Natural killer cell (primary cell): ENCODE results near the gene FEM1A. TPM values are rescaled to one million over a fixed set of nuclear protein-coding genes. Genes with fewer than 3 reads are reported as not detected.
"Not testable (repeated sequence)": the region's sequence is repeated elsewhere in the genome, so short reads cannot be mapped to it uniquely, and the experiment has no call there.

Source experiments
- ATAC-seq, 3 donors: fragments of 150-1000 bp in 2 of 3; fragments of 200-7000 bp in 1 of 3; cut with Tn5 transposase; 1 replicate in 1 of 3; 2 replicates in 2 of 3; pipeline ENCODE4 v1.10.0; 2021; ENCODE audit warnings: mild to moderate bottlenecking in 2 of 3, moderate library complexity in 2 of 3
- DNase-seq, 2 donors: peaks; one replicate each; pipeline versions ENCODE4 v3.0.0 to v3.0.0-alpha.2; 2013 to 2021; ENCODE audit warnings: mixed read lengths in 1 of 2
- H3K27ac ChIP-seq: one replicate; pipeline ENCODE4 v1.5.1; 2013; ENCODE audit warnings: mild to moderate bottlenecking, low read length
- H3K27me3 ChIP-seq: one replicate; pipeline ENCODE4 v1.6.1; 2013; ENCODE audit warnings: low read length; ENCODE audit not compliant: control insufficient read depth, insufficient read depth
- H3K36me3 ChIP-seq: one replicate; pipeline ENCODE4 v1.6.1; 2013; ENCODE audit warnings: low read length; ENCODE audit not compliant: control insufficient read depth, insufficient read depth
- H3K4me1 ChIP-seq: one replicate; pipeline ENCODE4 v1.6.1; 2013; ENCODE audit warnings: low read length; ENCODE audit not compliant: control insufficient read depth, insufficient read depth
- H3K4me3 ChIP-seq: one replicate; pipeline ENCODE4 v1.5.1; 2013; ENCODE audit warnings: low read length
- H3K9me3 ChIP-seq: one replicate; pipeline ENCODE4 v1.6.1; 2013; ENCODE audit warnings: low read length; ENCODE audit not compliant: control insufficient read depth, insufficient read depth
- H3K27ac Mint-ChIP-seq, 2 donors: one replicate each; pipeline ENCODE4 v1.8.0; 2022; ENCODE audit warnings: mild to moderate bottlenecking in 2 of 2, mixed read lengths in 2 of 2, moderate library complexity in 1 of 2
- H3K27me3 Mint-ChIP-seq, 2 donors: one replicate each; pipeline ENCODE4 v1.8.0; 2022; ENCODE audit warnings: low read depth in 2 of 2, mixed read lengths in 2 of 2
- H3K36me3 Mint-ChIP-seq: one replicate; pipeline ENCODE4 v1.8.0; 2022; ENCODE audit warnings: mixed read lengths
- H3K4me1 Mint-ChIP-seq, 2 donors: one replicate each; pipeline ENCODE4 v1.8.0; 2022; ENCODE audit warnings: mixed read lengths in 2 of 2
- H3K4me3 Mint-ChIP-seq: one replicate; pipeline ENCODE4 v1.8.0; 2022; ENCODE audit warnings: mild to moderate bottlenecking, moderate library complexity, mixed read lengths
- H3K9me3 Mint-ChIP-seq, 2 donors: one replicate each; pipeline ENCODE4 v1.8.0; 2022; ENCODE audit warnings: mixed read lengths in 2 of 2
- WGBS: methylation state at CpG from one replicate; pipeline ENCODE4 v1.1.7; 2013; ENCODE audit warnings: missing lambda C conversion rate; ENCODE audit not compliant: insufficient coverage; 5-methylcytosine and 5-hydroxymethylcytosine counted together
- intact Hi-C: fragments of 100-400 bp; cut with micrococcal nuclease; formaldehyde crosslinking; loops from one replicate; pipeline ENCODE4 v1.14.2; 2022
- total RNA-seq, 4 donors: library from RNA; stranded (reverse); fragments of 120-200 nt in 1 of 4; gene quantifications; one replicate each; pipeline versions ENCODE4 v1.2.3 to v1.2.4, GENCODE V29; 2013 to 2022
- TF ChIP-seq, protein P1 (sequence below): fragments of 200-600 bp; IDR thresholded peaks from one replicate; pipeline ENCODE4 v1.8.0; 2022; ENCODE audit warnings: antibody characterized with exemption

Gene FEM1A
- total RNA-seq, 3 donors from 2014 or later (not counting 1 experiment from before 2014, with no cell fraction given), result 11.0 to 13.9 (median 13.7) TPM

DNA sequence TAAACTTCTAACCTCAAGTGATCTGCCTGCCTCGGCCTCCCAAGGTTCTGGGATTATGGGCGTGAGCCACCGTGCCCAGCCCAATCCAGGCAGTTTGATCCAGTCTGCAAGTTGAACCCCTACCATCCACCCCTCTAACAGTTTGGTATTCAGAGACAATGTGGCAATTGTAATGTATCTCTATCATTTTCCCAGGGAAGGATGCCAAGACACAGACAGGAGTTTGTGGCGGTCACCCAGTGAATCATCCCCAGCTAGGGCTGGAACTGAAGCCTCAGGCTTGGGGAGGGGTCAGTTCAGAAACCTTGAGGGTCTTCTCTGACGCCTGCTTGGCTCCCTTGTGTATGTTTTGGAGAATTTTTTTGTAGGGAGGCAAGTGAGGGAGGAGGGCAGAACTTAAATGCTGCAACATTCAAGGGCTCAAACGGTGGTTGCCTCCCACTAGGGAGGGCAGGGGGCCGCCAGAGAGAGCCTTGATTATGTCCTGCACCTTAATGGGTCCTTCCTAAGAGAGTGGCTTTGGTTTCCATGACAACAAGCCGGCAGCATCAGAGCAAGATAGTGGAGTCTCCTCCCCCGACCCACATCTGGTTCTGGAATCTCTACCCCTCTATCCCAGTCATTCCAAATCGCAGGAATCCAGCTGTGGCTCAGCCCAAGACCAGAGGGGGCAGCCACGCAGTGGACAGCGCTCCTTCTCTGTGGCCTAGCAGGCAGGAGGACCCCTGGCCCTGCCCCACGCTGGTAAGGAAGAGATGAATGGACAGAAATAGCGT, 14.9 kb upstream of the FEM1A start:
- no peak for DNase-seq
- no peaks in the 10 kb centered on the region for H3K4me1 Mint-ChIP-seq
- 58% methylated on average over 14 of the region's 14 CpGs for WGBS

DNA sequence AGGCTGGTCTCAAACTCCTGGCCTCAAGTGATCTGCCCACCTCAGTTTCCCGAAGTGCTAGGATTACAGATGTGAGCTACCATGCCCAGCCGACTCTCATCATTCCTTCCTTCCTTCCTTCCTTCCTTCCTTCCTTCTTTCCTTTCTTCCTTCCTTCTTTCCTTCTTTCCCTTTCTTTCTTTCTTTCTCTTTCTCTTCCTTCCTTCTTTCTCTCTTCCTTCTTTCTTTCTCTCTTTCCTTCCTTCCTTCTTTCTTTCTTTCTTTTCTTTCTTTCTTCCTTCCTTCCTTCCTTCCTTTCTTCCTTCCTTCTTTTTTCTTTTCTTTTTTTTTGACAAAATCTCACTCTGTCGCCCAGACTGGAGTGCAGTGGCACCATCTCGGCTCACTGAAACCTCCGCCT, 13.4 kb upstream of the FEM1A start:
- WGBS, result 80% methylated on average over 5 of the region's 5 CpGs
- not testable (repeated sequence) for H3K9me3 Mint-ChIP-seq

More for the DNA sequence above, 14.9 kb upstream of the FEM1A start:
- Mint-ChIP-seq H3K4me3 (no peak overlapping the region), H3K36me3 (no peaks in the 10 kb centered on the region), H3K9me3 (no peaks in the 10 kb centered on the region), H3K27me3 (peaks cover 14 to 15% of the 10 kb centered on the region in 2 donors), H3K27ac (no peak overlapping the region)
- Histone ChIP-seq H3K36me3 (no peaks in the 10 kb centered on the region), H3K9me3 (no peaks in the 10 kb centered on the region), H3K4me3 (no peak overlapping the region), H3K4me1 (no peaks in the 10 kb centered on the region), H3K27ac (no peak overlapping the region), H3K27me3 (no peaks in the 10 kb centered on the region)
- ATAC-seq, result no peak
- intact Hi-C loops, result no loop called here
- TF ChIP-seq, protein P1, sequence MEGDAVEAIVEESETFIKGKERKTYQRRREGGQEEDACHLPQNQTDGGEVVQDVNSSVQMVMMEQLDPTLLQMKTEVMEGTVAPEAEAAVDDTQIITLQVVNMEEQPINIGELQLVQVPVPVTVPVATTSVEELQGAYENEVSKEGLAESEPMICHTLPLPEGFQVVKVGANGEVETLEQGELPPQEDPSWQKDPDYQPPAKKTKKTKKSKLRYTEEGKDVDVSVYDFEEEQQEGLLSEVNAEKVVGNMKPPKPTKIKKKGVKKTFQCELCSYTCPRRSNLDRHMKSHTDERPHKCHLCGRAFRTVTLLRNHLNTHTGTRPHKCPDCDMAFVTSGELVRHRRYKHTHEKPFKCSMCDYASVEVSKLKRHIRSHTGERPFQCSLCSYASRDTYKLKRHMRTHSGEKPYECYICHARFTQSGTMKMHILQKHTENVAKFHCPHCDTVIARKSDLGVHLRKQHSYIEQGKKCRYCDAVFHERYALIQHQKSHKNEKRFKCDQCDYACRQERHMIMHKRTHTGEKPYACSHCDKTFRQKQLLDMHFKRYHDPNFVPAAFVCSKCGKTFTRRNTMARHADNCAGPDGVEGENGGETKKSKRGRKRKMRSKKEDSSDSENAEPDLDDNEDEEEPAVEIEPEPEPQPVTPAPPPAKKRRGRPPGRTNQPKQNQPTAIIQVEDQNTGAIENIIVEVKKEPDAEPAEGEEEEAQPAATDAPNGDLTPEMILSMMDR, result no peak

DNA sequence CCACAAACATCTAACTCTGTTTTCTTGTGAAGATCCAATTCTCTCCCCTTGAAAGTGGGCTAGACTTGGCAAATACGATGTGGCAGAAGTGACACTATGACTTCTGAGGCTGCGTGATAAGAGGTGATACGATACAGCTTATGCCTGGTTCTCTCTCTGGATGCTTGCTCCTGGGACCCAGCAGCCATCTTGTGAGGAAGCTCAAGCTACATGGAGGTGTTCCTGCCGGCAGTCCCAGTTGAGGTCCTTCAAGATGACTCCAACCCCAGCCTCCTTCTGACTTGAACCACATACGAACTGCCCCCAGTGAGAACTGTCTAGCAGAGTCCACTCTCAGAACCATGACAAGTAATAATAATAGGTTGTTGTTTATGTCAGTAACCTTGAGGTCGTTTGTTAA, 10.7 kb upstream of the FEM1A start:
- ATAC-seq (no peak), DNase-seq (no peak)
- Mint-ChIP-seq H3K36me3 (no peaks in the 10 kb centered on the region), H3K4me3 (no peak overlapping the region), H3K4me1 (no peaks in the 10 kb centered on the region), H3K9me3 (no peaks in the 10 kb centered on the region), H3K27me3 (peaks cover 3 to 8% of the 10 kb centered on the region in 2 donors), H3K27ac (no peak overlapping the region)
- WGBS, result 79% methylated on average over 5 of the region's 6 CpGs
- H3K4me3 ChIP-seq, result no peak overlapping the region
- TF ChIP-seq, protein P1, result no peak
- H3K4me1 ChIP-seq, result no peaks in the 10 kb centered on the region
- H3K27ac ChIP-seq, result no peak overlapping the region
- peaks cover 3% of the 10 kb centered on the region for H3K27me3 ChIP-seq
- H3K36me3 ChIP-seq, result no peaks in the 10 kb centered on the region
- intact Hi-C loops, result no loop called here
- H3K9me3 ChIP-seq, result no peaks in the 10 kb centered on the region

More for the DNA sequence above, 13.4 kb upstream of the FEM1A start:
- H3K27ac Mint-ChIP-seq, H3K27me3 ChIP-seq, H3K4me3 ChIP-seq, H3K27me3 Mint-ChIP-seq, H3K4me3 Mint-ChIP-seq, DNase-seq, H3K27ac ChIP-seq, H3K9me3 ChIP-seq, intact Hi-C loops, H3K4me1 ChIP-seq, ATAC-seq, H3K36me3 Mint-ChIP-seq, H3K4me1 Mint-ChIP-seq, H3K36me3 ChIP-seq: not testable (repeated sequence)

DNA sequence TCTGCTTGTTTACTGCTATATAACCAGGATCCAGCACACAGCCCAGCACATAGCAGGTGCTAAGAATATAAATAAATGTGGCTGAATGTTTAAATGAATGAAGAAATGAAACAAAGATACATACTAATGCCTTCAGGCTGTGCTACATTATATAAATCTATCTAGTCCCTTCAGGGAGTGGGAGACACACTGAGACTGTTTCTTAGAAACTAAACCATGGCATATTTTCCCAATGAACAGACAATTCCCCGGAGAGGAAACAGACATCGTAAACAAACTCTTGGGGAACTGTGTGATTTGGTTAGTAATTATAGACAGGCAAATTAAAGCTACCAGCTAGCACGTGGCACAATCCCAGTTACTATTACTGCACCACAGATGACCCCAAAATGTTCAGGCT, 9.7 kb upstream of the FEM1A start:
- Histone ChIP-seq H3K4me1 (no peaks in the 10 kb centered on the region), H3K27me3 (peaks cover 3% of the 10 kb centered on the region), H3K9me3 (no peaks in the 10 kb centered on the region), H3K27ac (no peak overlapping the region), H3K36me3 (no peaks in the 10 kb centered on the region), H3K4me3 (no peak overlapping the region)
- peaks cover 7 to 12% of the 10 kb centered on the region in 2 donors for H3K27me3 Mint-ChIP-seq
- ATAC-seq (no peak), DNase-seq (no peak)
- TF ChIP-seq, protein P1, result no peak
- intact Hi-C loops, result no loop called here
- no peaks in the 10 kb centered on the region for H3K36me3 Mint-ChIP-seq
- no peak overlapping the region for H3K4me3 Mint-ChIP-seq
- no peaks in the 10 kb centered on the region for H3K4me1 Mint-ChIP-seq
- H3K9me3 Mint-ChIP-seq, result no peaks in the 10 kb centered on the region
- WGBS, result 50% methylated on average over 2 of the region's 3 CpGs
- no peak overlapping the region for H3K27ac Mint-ChIP-seq

DNA sequence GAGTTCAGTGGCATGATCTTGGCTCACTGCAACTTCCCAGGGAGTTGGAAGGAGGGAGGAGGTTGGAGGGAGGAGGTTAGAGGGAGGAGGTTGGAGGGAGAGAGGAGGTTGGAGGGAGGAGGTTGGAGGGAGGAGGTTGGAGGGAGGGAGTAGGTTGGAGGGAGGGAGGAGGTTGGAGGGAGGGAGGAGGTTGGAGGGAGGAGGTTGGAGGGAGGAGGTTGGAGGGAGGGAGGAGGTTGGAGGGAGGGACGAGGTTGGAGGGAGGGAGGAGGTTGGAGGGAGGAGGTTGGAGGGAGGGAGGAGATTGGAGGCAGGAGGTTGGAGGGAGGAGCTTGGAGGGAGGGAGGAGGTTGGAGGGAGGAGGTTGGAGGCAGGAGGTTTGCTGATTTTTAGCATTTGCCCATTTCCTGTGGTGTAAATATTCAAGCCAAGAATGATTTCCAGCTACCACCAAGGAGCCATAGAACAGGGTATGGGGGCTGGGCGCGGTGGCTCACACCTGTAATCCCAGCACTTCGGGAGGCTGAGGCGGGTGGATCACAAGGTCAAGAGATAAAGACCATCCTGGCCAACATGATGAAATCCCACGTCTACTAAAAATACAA, 5.0 kb upstream of the FEM1A start:
- H3K9me3 Mint-ChIP-seq, H3K4me1 ChIP-seq, H3K27ac Mint-ChIP-seq, H3K27ac ChIP-seq, intact Hi-C loops, DNase-seq, H3K36me3 Mint-ChIP-seq, H3K4me3 Mint-ChIP-seq, H3K27me3 Mint-ChIP-seq, H3K9me3 ChIP-seq, H3K4me3 ChIP-seq, H3K36me3 ChIP-seq, ATAC-seq, H3K4me1 Mint-ChIP-seq, H3K27me3 ChIP-seq: not testable (repeated sequence)
- 83% methylated on average over 6 of the region's 6 CpGs for WGBS
